ENCODE data around the gene DENND2D.

- TF ChIP-seq MAX (IDR thresholded peaks at IDR 0.05): no peak
- TF ChIP-seq TAF1 (IDR thresholded peaks at IDR 0.05; ENCODE audit: low read depth): no peak
- no peak for TF ChIP-seq CREB1 (IDR thresholded peaks at IDR 0.05; ENCODE audit: low read depth)
- TF ChIP-seq RAD21 (IDR thresholded peaks at IDR 0.05; ENCODE audit: low read depth): no peak
- TF ChIP-seq YY1 (IDR thresholded peaks at IDR 0.05; ENCODE audit: low read depth): no peak
- TF ChIP-seq EP300 (IDR thresholded peaks at IDR 0.05; ENCODE audit: borderline replicate concordance): no peak
- no peak for TF ChIP-seq ZBTB7A (IDR thresholded peaks at IDR 0.05; ENCODE audit: low read depth)
Measured at GRCh38 chr1:111157431-111157830, 43.0 kb downstream of the DENND2D start.

Measured in Ishikawa (cell line).